ENCODE results near the gene ATP2A1.
"Not testable (repeated sequence)": the region's sequence is repeated elsewhere in the genome, so short reads cannot be mapped to it uniquely, and the experiment has no call there.

The ATP2A1 gene

DNA sequence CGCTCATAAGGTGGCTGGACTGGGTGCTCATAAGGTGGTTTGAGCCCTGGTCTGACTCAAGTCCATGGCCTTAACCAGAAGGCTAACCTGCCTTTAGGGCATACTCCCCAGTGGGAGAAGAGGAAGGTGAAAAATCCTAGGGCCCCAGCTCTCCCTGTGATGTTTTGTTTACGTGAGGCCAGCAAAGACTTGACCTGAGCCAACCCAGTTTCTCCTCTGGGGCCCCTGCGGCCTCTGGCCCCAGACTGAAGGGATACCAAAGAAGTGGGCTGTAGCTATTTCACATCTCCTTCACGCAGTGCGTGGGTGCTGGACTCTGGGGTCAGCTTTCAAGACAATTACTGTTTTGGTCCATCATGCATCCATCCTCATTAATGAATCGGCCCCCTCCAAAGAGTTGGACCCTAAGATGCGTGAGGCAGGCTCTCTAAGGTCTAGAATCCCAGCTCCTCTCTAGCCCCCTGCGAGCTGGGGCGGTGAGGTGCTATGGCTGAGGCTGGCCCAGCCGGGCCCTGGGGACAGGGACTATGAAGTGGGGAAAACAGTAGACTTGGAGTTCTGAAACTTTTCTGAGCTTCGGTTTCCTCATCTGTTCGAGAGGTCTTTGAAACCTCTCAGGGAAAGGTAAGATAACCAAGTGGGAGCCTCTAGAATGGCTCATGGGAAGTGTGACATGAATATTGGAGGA is 13.1 kb upstream of the ATP2A1 start:
- Histone ChIP-seq H2BK15ac (replicated peaks; ENCODE audit: low read depth) (no peak overlapping the region), H4K5ac (ENCODE audit: low read length) (no peak overlapping the region), H2BK5ac (ENCODE audit: low read length) (no peak overlapping the region), H3K18ac (ENCODE audit: low read length) (no peak overlapping the region), H3K4me1 (ENCODE audit: control insufficient read depth, low read depth, low read length) (no peaks in the 10 kb centered on the region), H4K8ac (ENCODE audit: low read depth, low read length) (no peak overlapping the region), H3K27ac (ENCODE audit: low read depth, low read length) (no peak overlapping the region), H3K79me2 (ENCODE audit: control insufficient read depth, insufficient read depth, low read length) (peaks cover 17% of the 10 kb centered on the region), H3K4me2 (ENCODE audit: low read length) (no peak overlapping the region), H2AK5ac (ENCODE audit: low read length) (no peak overlapping the region), H3K36me3 (ENCODE audit: control insufficient read depth, insufficient read depth, low read length) (peaks cover 9% of the 10 kb centered on the region), H3K27me3 (ENCODE audit: insufficient read depth, low read length, poor library complexity) (no peaks in the 10 kb centered on the region), H3K79me1 (ENCODE audit: low read length) (peaks cover 14% of the 10 kb centered on the region), H3K4ac (ENCODE audit: low read depth, low read length) (no peak overlapping the region), H3K23ac (ENCODE audit: low read length) (no peak overlapping the region), H3K56ac (ENCODE audit: low read length) (peak overlapping the region; percentile 99), H3K9ac (ENCODE audit: low read length) (peak overlapping the region; percentile 94), H2BK120ac (ENCODE audit: low read depth, low read length) (no peak overlapping the region), H3K4me3 (ENCODE audit: low read length) (no peak overlapping the region)
- no CpG with 5 or more reads among the region's 12 CpGs for WGBS (ENCODE audit: extremely low coverage, insufficient coverage, low lambda C conversion rate)
- no peak for DNase-seq

DNA sequence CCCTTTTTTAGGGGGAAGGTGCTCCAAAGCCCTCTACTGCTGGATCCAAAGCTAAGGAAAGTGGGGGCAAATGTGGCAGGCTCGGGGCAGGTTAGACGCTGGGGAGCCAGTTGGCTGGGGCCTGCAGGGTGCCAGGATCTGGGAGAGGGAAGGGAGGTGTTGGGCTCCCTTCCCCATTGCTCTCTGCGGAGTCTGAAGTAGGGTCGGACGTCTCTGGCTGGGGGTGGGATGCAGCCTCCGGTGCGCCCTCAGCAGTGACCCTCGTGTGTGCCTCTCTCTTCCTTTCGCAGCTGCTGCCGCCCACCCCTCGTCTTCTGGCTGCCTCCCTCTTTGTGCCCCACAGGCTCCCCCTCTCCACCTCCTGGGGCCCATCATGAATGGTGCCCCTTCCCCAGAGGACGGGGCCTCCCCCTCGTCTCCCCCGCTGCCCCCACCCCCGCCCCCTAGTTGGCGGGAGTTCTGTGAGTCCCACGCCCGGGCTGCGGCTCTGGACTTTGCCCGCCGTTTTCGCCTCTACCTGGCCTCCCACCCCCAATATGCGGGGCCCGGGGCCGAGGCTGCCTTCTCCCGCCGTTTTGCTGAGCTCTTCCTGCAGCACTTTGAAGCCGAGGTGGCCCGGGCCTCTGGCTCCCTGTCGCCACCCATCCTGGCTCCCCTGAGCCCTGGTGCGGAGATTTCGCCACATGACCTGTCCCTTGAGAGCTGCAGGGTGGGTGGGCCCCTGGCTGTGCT is 12.4 kb upstream of the ATP2A1 start:
- Histone ChIP-seq H3K36me3 (ENCODE audit: control insufficient read depth, insufficient read depth, low read length) (peaks cover 9% of the 10 kb centered on the region), H3K27ac (ENCODE audit: low read depth, low read length) (no peak overlapping the region), H3K23ac (ENCODE audit: low read length) (no peak overlapping the region), H3K18ac (ENCODE audit: low read length) (no peak overlapping the region), H3K4me1 (ENCODE audit: control insufficient read depth, low read depth, low read length) (no peaks in the 10 kb centered on the region), H3K4me2 (ENCODE audit: low read length) (no peak overlapping the region), H2BK120ac (ENCODE audit: low read depth, low read length) (no peak overlapping the region), H2BK5ac (ENCODE audit: low read length) (no peak overlapping the region), H4K8ac (ENCODE audit: low read depth, low read length) (no peak overlapping the region), H3K79me2 (ENCODE audit: control insufficient read depth, insufficient read depth, low read length) (peaks cover 17% of the 10 kb centered on the region), H2BK15ac (replicated peaks; ENCODE audit: low read depth) (no peak overlapping the region), H2AK5ac (ENCODE audit: low read length) (no peak overlapping the region), H3K4me3 (ENCODE audit: low read length) (no peak overlapping the region), H3K9ac (ENCODE audit: low read length) (no peak overlapping the region), H3K4ac (ENCODE audit: low read depth, low read length) (no peak overlapping the region), H3K56ac (ENCODE audit: low read length) (no peak overlapping the region), H4K5ac (ENCODE audit: low read length) (no peak overlapping the region), H3K79me1 (ENCODE audit: low read length) (peaks cover 14% of the 10 kb centered on the region), H3K27me3 (ENCODE audit: insufficient read depth, low read length, poor library complexity) (no peaks in the 10 kb centered on the region)
- WGBS (ENCODE audit: extremely low coverage, insufficient coverage, low lambda C conversion rate) = no CpG with 5 or more reads among the region's 32 CpGs
- no peak for DNase-seq

DNA sequence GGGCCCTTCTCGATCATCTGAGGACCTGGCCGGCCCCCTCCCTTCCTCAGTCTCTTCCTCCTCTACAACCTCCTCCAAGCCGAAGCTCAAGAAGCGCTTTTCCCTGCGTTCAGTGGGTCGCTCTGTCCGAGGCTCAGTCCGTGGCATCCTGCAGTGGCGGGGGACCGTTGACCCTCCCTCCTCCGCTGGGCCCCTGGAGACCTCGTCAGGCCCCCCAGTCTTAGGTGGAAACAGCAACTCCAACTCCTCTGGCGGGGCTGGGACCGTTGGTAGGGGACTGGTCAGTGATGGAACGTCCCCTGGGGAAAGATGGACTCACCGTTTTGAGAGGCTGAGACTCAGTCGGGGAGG is 11.9 kb upstream of the ATP2A1 start:
- no peak overlapping the region for H2BK120ac ChIP-seq (ENCODE audit: low read depth, low read length)
- H3K27me3 ChIP-seq (ENCODE audit: insufficient read depth, low read length, poor library complexity) = no peaks in the 10 kb centered on the region
- DNase-seq = no peak
- H3K23ac ChIP-seq (ENCODE audit: low read length) = no peak overlapping the region
- H3K4me1 ChIP-seq (ENCODE audit: control insufficient read depth, low read depth, low read length) = no peaks in the 10 kb centered on the region
- no peak overlapping the region for H4K5ac ChIP-seq (ENCODE audit: low read length)
- H3K4me3 ChIP-seq (ENCODE audit: low read length) = no peak overlapping the region
- no peak overlapping the region for H2BK15ac ChIP-seq (replicated peaks; ENCODE audit: low read depth)
- no peak overlapping the region for H3K9ac ChIP-seq (ENCODE audit: low read length)
- peaks cover 17% of the 10 kb centered on the region for H3K79me2 ChIP-seq (ENCODE audit: control insufficient read depth, insufficient read depth, low read length)
- peaks cover 14% of the 10 kb centered on the region for H3K79me1 ChIP-seq (ENCODE audit: low read length)
- H3K56ac ChIP-seq (ENCODE audit: low read length) = no peak overlapping the region
- WGBS (ENCODE audit: extremely low coverage, insufficient coverage, low lambda C conversion rate) = no CpG with 5 or more reads among the region's 17 CpGs
- no peak overlapping the region for H2BK5ac ChIP-seq (ENCODE audit: low read length)
- no peak overlapping the region for H3K18ac ChIP-seq (ENCODE audit: low read length)
- no peak overlapping the region for H3K4ac ChIP-seq (ENCODE audit: low read depth, low read length)
- H4K8ac ChIP-seq (ENCODE audit: low read depth, low read length) = no peak overlapping the region
- H3K4me2 ChIP-seq (ENCODE audit: low read length) = no peak overlapping the region
- H2AK5ac ChIP-seq (ENCODE audit: low read length) = no peak overlapping the region
- no peak overlapping the region for H3K27ac ChIP-seq (ENCODE audit: low read depth, low read length)
- H3K36me3 ChIP-seq (ENCODE audit: control insufficient read depth, insufficient read depth, low read length) = peaks cover 9% of the 10 kb centered on the region

DNA sequence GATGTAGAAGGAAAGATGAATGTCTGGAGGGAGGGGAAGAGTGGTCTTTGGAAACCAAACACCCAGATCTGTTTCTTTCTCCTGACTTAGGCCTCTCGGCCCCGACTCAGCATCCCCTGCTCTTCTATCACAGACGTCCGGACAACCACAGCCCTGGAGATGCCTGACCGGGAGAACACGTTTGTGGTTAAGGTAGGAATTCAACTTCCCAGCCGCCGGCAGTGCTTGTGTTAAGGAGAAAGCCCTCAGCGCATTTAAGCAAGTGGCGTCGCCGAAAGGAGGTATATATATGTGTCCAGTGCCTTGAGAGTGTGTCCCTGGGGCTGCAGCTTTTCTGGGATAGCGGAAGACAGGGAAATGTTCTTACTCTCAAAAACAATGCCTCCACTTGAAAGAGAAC is 11.0 kb upstream of the ATP2A1 start:
- Histone ChIP-seq H3K27ac (ENCODE audit: low read depth, low read length) (no peak overlapping the region), H3K23ac (ENCODE audit: low read length) (no peak overlapping the region), H3K79me1 (ENCODE audit: low read length) (peaks cover 14% of the 10 kb centered on the region), H3K4me1 (ENCODE audit: control insufficient read depth, low read depth, low read length) (no peaks in the 10 kb centered on the region), H2BK5ac (ENCODE audit: low read length) (no peak overlapping the region), H3K4me2 (ENCODE audit: low read length) (no peak overlapping the region), H3K56ac (ENCODE audit: low read length) (no peak overlapping the region), H3K4ac (ENCODE audit: low read depth, low read length) (no peak overlapping the region), H2BK15ac (replicated peaks; ENCODE audit: low read depth) (no peak overlapping the region), H4K8ac (ENCODE audit: low read depth, low read length) (no peak overlapping the region), H2AK5ac (ENCODE audit: low read length) (no peak overlapping the region), H3K36me3 (ENCODE audit: control insufficient read depth, insufficient read depth, low read length) (peaks cover 9% of the 10 kb centered on the region), H3K27me3 (ENCODE audit: insufficient read depth, low read length, poor library complexity) (no peaks in the 10 kb centered on the region), H2BK120ac (ENCODE audit: low read depth, low read length) (no peak overlapping the region), H4K5ac (ENCODE audit: low read length) (no peak overlapping the region), H3K4me3 (ENCODE audit: low read length) (no peak overlapping the region), H3K9ac (ENCODE audit: low read length) (no peak overlapping the region), H3K18ac (ENCODE audit: low read length) (no peak overlapping the region), H3K79me2 (ENCODE audit: control insufficient read depth, insufficient read depth, low read length) (peaks cover 17% of the 10 kb centered on the region)
- no peak for DNase-seq
- no CpG with 5 or more reads among the region's 13 CpGs for WGBS (ENCODE audit: extremely low coverage, insufficient coverage, low lambda C conversion rate)

DNA sequence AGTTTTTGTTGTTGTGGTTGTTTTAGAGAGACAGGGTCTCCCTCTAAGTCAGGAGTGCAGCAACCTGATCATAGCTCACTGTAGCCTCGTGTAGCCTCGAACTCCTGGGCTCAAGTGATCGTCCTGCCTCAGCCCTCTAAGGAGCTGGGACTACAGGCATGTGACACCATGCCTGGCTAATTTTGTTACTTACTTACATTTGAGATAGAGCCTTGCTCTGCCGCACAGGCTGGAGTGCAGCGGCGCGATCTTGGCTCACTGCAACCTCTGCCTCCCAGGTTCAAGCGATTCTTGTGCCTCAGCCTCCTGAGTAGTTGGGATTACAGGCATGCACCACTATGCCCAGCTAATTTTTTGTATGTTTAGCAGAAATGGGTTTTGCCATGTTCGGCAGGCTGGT is 10.6 kb upstream of the ATP2A1 start:
- WGBS (ENCODE audit: extremely low coverage, insufficient coverage, low lambda C conversion rate) = no CpG with 5 or more reads among the region's 9 CpGs

More for the DNA sequence above, 10.6 kb upstream of the ATP2A1 start:
- H2AK5ac ChIP-seq (ENCODE audit: low read length); H2BK5ac ChIP-seq (ENCODE audit: low read length); H3K4me2 ChIP-seq (ENCODE audit: low read length); H3K27me3 ChIP-seq (ENCODE audit: insufficient read depth, low read length, poor library complexity); H2BK120ac ChIP-seq (ENCODE audit: low read depth, low read length); H3K18ac ChIP-seq (ENCODE audit: low read length); H4K5ac ChIP-seq (ENCODE audit: low read length); H3K56ac ChIP-seq (ENCODE audit: low read length); H3K4ac ChIP-seq (ENCODE audit: low read depth, low read length); DNase-seq; H2BK15ac ChIP-seq (replicated peaks; ENCODE audit: low read depth); H3K27ac ChIP-seq (ENCODE audit: low read depth, low read length); H3K4me3 ChIP-seq (ENCODE audit: low read length); H3K9ac ChIP-seq (ENCODE audit: low read length); H3K23ac ChIP-seq (ENCODE audit: low read length); H3K4me1 ChIP-seq (ENCODE audit: control insufficient read depth, low read depth, low read length); H4K8ac ChIP-seq (ENCODE audit: low read depth, low read length): not testable (repeated sequence)
- Histone ChIP-seq H3K36me3 (ENCODE audit: control insufficient read depth, insufficient read depth, low read length) (peaks cover 11% of the 10 kb centered on the region), H3K79me2 (ENCODE audit: control insufficient read depth, insufficient read depth, low read length) (peaks cover 17% of the 10 kb centered on the region), H3K79me1 (ENCODE audit: low read length) (peaks cover 14% of the 10 kb centered on the region)

All from mesendoderm (in vitro differentiated cells).